Neural progenitor cell (in vitro differentiated cells): ENCODE measurements around the gene PSEN1.

Experiments used
- CTCF ChIP-seq: fragments of 200-600 bp; sonication (generic); IDR thresholded peaks from 2 replicates; pipeline ENCODE4 v1.5.1; 2017; ENCODE audit warnings: antibody characterized with exemption, mild to moderate bottlenecking
- EZH2 ChIP-seq: fragments of 200-600 bp; sonication (generic); IDR thresholded peaks from 2 replicates; pipeline ENCODE4 v1.6.1; 2017; ENCODE audit warnings: antibody characterized with exemption, mild to moderate bottlenecking, moderate library complexity
- EZH2phosphoT487 ChIP-seq: fragments of 200-600 bp; sonication (generic); IDR thresholded peaks from 2 replicates; pipeline ENCODE4 v1.6.1; 2017; ENCODE audit warnings: antibody characterized with exemption

- TF ChIP-seq CTCF: no peak
- TF ChIP-seq EZH2: no peak
- TF ChIP-seq EZH2phosphoT487: peak; percentile 41
Measured at GRCh38 chr14:73237219-73237785, 101.0 kb downstream of the PSEN1 start, which contains the start of gene PAPLN.
